Upper lobe of left lung (tissue), 6 donors: ENCODE data around the gene SLC27A5. TPM values are rescaled to one million over a fixed set of nuclear protein-coding genes. Genes with fewer than 3 reads are reported as not detected.

Experiments used
- ATAC-seq, 2 donors: fragments of 200-7000 bp; cut with Tn5 transposase; one replicate each; pipeline ENCODE4 v1.9.1; 2022; ENCODE audit warnings: mild to moderate bottlenecking in 2 of 2, moderate library complexity in 2 of 2; ENCODE audit not compliant: low FRiP score in 2 of 2
- DNase-seq, 2 donors: peaks; one replicate each; pipeline ENCODE4 v3.0.0-alpha.2; 2019 to 2020
- H3K27ac ChIP-seq, 4 donors: fragments of 200-600 bp; sonication (generic); one replicate each; pipeline ENCODE4 v1.5.1; 2016 to 2019
- H3K27me3 ChIP-seq, 4 donors: fragments of 200-600 bp; sonication (generic); one replicate each; pipeline ENCODE4 v1.5.1; 2017 to 2019
- H3K36me3 ChIP-seq, 4 donors: fragments of 200-600 bp; sonication (generic); one replicate each; pipeline ENCODE4 v1.5.1; 2016 to 2019
- H3K4me1 ChIP-seq, 4 donors: fragments of 200-600 bp; sonication (generic); one replicate each; pipeline ENCODE4 v1.5.1; 2018 to 2019
- H3K4me3 ChIP-seq, 4 donors: fragments of 200-600 bp; sonication (generic); one replicate each; pipeline ENCODE4 v1.5.1; 2017 to 2019; ENCODE audit warnings: mild to moderate bottlenecking in 2 of 4, moderate library complexity in 1 of 4
- H3K9me3 ChIP-seq, 4 donors: fragments of 200-600 bp; sonication (generic); one replicate each; pipeline ENCODE4 v1.5.1; 2018 to 2019
- EP300 ChIP-seq, 4 donors: sonication (generic); formaldehyde crosslinking; IDR thresholded peaks; one replicate each; pipeline ENCODE4 v1.5.1; 2017; ENCODE audit warnings: antibody characterized with exemption in 4 of 4, control low read depth in 2 of 4
- POLR2A ChIP-seq, 4 donors: fragments of 450-650 bp; IDR thresholded peaks; one replicate each; pipeline ENCODE4 v1.5.1; 2016 to 2017; ENCODE audit warnings: antibody characterized with exemption in 4 of 4, mild to moderate bottlenecking in 2 of 4
- POLR2AphosphoS5 ChIP-seq, 2 donors: sonication (generic); formaldehyde crosslinking; IDR thresholded peaks; one replicate each; pipeline ENCODE4 v1.5.1; 2017; ENCODE audit warnings: antibody characterized with exemption in 2 of 2
- WGBS, 2 donors: methylation state at CpG; one replicate each; pipeline ENCODE4 v1.1.5; 2017 to 2018; 5-methylcytosine and 5-hydroxymethylcytosine counted together
- total RNA-seq, 6 donors: library from RNA; depleted of rRNA in 4 of 6; stranded (reverse); fragments of >200 nt in 4 of 6; gene quantifications; one replicate each; pipeline versions ENCODE4 v1.1.0 to v1.2.1, GENCODE V29; 2016 to 2021
- TF ChIP-seq, protein P1 (sequence below), 6 experiments: fragments of 450-650 bp in 4 of 6; fragments of 200-600 bp in 2 of 6; sonication (generic) in 2 of 6; IDR thresholded peaks; one replicate each; pipeline ENCODE4 v1.5.1; 2016 to 2019; ENCODE audit warnings: antibody characterized with exemption in 6 of 6
- donor health status: DM: no; HTN: no; CAD: no; lungs with moderate emphysema.
- donor health status: DM: no; HTN: yes; CAD: no; lungs with severe emphysema.

SLC27A5 gene
- total RNA-seq, 6 donors from 2014 or later = 1.6 to 12.2 (median 6.9) TPM

DNA sequence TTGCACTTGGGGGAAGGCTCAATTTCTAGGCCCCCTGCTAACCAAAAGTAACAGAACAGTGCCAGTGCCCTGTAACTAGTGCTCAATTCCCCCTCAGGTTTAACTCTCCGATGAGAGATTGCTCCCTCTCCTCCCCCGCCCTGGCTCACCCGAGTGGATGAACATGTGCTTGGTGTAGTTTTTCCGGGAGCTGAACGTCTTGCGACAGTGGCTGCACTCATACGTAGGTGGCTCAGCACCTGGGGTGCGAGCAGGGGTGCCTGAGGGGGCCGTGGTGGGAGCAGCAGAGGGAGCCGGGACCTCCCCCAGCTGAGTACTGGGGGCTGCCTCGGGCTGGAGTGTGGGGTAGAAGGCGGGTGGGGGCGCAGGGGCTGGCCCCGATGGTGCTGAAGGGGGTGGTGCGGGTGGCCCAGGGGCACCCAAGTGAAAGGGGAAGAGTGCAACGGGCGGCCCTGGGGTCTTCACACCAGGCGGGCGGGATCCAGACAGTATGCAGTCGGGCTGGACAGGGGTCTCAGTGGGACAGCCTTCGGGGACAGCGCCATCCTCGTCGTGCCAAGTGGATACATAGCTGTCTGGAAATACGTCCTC lies 4.5 kb upstream of the SLC27A5 start:
- no peak for TF ChIP-seq EP300 (IDR thresholded peaks at IDR 0.05)
- TF ChIP-seq POLR2AphosphoS5 (IDR thresholded peaks at IDR 0.05) = no peak
- no peak for TF ChIP-seq POLR2A (IDR thresholded peaks at IDR 0.05)
- TF ChIP-seq, protein P1, sequence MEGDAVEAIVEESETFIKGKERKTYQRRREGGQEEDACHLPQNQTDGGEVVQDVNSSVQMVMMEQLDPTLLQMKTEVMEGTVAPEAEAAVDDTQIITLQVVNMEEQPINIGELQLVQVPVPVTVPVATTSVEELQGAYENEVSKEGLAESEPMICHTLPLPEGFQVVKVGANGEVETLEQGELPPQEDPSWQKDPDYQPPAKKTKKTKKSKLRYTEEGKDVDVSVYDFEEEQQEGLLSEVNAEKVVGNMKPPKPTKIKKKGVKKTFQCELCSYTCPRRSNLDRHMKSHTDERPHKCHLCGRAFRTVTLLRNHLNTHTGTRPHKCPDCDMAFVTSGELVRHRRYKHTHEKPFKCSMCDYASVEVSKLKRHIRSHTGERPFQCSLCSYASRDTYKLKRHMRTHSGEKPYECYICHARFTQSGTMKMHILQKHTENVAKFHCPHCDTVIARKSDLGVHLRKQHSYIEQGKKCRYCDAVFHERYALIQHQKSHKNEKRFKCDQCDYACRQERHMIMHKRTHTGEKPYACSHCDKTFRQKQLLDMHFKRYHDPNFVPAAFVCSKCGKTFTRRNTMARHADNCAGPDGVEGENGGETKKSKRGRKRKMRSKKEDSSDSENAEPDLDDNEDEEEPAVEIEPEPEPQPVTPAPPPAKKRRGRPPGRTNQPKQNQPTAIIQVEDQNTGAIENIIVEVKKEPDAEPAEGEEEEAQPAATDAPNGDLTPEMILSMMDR (IDR thresholded peaks at IDR 0.05) = no peak
- H3K27ac ChIP-seq = no peak overlapping the region
- no peaks in the 10 kb centered on the region for H3K27me3 ChIP-seq
- peaks cover 39 to 66% (median 47%) of the 10 kb centered on the region in 4 donors for H3K4me1 ChIP-seq
- DNase-seq (peak in 1 of 2 donors; percentile 77), ATAC-seq (no peak)
- 87 to 90% methylated on average over 24 to 25 of the region's 25 CpGs for WGBS, 2 donors
- peaks cover 7 to 32% (median 16%) of the 10 kb centered on the region in 4 donors for H3K36me3 ChIP-seq
- no peak overlapping the region for H3K4me3 ChIP-seq
- H3K9me3 ChIP-seq = no peaks in the 10 kb centered on the region

DNA sequence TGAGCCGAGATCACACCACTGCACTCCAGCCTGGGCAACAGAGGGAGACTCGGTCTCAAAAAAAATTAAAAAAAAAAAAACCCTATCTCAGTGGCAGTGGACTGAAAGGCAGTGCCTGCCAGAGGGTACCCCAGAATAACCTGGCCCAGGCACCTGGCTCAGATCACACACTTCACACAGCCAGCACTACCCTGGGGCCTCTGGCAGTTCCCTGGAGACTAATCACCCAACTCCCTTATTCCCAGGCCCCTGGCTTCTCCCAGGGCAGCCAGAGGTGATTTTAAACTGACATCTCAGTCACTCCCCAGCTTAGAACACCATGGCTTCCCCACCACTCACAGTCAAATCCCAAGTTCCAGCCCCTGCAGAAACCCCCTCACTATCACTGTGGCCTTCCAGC lies 3.5 kb upstream of the SLC27A5 start:
- Histone ChIP-seq H3K4me3 (no peak overlapping the region), H3K9me3 (no peaks in the 10 kb centered on the region), H3K27me3 (no peaks in the 10 kb centered on the region), H3K27ac (no peak overlapping the region), H3K4me1 (peaks cover 34 to 60% (median 44%) of the 10 kb centered on the region in 4 donors), H3K36me3 (peaks cover 7 to 32% (median 16%) of the 10 kb centered on the region in 4 donors)
- DNase-seq (no peak), ATAC-seq (no peak)
- no peak for TF ChIP-seq EP300 (IDR thresholded peaks at IDR 0.05)
- TF ChIP-seq POLR2A (IDR thresholded peaks at IDR 0.05) = no peak
- TF ChIP-seq, protein P1 (IDR thresholded peaks at IDR 0.05) = no peak
- WGBS, 2 donors = 85 to 96% methylated on average over 2 of the region's 2 CpGs

DNA sequence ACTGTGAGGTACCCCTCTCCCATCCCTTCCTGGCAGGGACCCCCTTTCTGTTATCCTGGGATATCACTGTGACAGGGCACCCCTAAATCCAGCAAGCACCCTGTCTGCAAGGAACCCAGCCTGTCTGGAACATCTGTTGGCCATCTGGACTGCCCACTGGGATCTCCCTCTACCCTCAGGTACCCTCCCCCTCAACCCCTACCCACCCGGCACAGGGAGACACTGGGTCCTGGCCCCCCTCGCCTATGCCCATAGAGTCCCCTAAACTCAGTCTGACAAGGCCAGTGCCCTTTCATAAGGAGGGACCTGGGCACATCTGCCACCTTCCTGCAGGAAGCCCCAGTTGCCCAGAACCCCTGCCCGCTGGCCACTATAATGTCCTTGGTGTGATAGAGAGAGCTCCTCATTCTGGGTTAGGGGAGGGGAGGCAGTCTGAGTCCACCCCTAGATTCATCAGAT lies 2.8 kb upstream of the SLC27A5 start:
- DNase-seq (no peak), ATAC-seq (no peak)
- TF ChIP-seq POLR2AphosphoS5 (IDR thresholded peaks at IDR 0.05) = no peak
- no peak for TF ChIP-seq POLR2A (IDR thresholded peaks at IDR 0.05)
- TF ChIP-seq, protein P1 (IDR thresholded peaks at IDR 0.05) = no peak
- TF ChIP-seq EP300 (IDR thresholded peaks at IDR 0.05) = no peak
- no peaks in the 10 kb centered on the region for H3K27me3 ChIP-seq
- H3K4me3 ChIP-seq = peak overlapping the region in 3 of 4 donors; percentile 41 to 52 (median 51)
- peaks cover 31 to 58% (median 43%) of the 10 kb centered on the region in 4 donors for H3K4me1 ChIP-seq
- no peaks in the 10 kb centered on the region for H3K9me3 ChIP-seq
- WGBS, 2 donors = 64 to 86% methylated on average over 3 of the region's 3 CpGs
- peak overlapping the region; percentile 54 to 79 (median 69) for H3K27ac ChIP-seq
- peaks cover 7 to 32% (median 16%) of the 10 kb centered on the region in 4 donors for H3K36me3 ChIP-seq

DNA sequence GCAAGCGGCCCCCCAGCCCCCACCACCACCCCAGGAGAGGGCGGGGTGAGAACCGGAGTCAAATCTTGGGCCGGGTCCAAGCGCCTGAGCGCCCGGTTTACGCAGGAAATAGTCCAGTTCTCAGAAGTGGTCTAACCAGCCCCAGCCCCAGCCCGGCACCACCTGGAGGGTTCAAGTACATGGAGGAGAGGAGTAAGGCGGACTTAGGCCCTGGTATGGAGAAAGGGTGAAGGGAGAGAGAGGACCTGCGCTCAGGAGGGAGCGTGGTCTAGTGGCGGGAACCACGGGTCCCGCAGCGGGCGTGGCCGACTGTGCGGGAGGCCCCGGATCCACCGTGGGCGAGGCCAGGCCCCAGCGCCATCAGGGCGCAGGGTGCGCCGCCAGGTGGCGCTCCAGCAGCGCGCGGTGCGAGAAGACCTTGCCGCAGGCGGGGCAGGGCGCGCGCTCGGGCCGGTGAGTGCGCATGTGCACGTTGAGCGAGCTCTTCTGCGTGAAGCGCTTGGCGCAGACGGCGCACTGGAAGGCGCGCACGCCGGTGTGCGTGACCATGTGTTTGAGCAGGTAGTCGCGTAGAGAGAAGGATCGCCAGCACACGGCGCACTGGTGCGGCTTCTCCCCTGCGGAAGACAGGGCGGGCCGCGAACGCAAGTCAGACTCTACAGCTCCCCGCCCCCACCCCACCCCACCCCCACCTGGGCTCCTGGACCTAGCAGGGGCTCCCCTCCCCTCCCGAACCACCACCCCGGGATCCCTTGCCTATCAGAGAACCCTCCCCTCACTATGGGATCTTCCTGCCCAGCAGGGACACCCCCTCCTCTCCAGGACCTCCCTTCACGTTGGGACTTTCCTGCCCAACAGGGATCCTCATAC lies 2.1 kb upstream of the SLC27A5 start:
- H3K4me1 ChIP-seq = peaks cover 31 to 55% (median 43%) of the 10 kb centered on the region in 4 donors
- TF ChIP-seq, protein P1 (IDR thresholded peaks at IDR 0.05) = peak; percentile 82 to 99 (median 98)
- TF ChIP-seq EP300 (IDR thresholded peaks at IDR 0.05) (no peak), POLR2AphosphoS5 (IDR thresholded peaks at IDR 0.05) (peak in 1 of 2 donors; percentile 75), POLR2A (IDR thresholded peaks at IDR 0.05) (peak in 1 of 4 donors; percentile 64)
- WGBS, 2 donors = 21 to 23% methylated on average over 12 to 23 of the region's 66 CpGs
- H3K36me3 ChIP-seq = peaks cover 7 to 37% (median 16%) of the 10 kb centered on the region in 4 donors
- H3K27me3 ChIP-seq = no peaks in the 10 kb centered on the region
- peak overlapping the region; percentile 54 to 79 (median 69) for H3K27ac ChIP-seq
- H3K9me3 ChIP-seq = no peaks in the 10 kb centered on the region
- H3K4me3 ChIP-seq = peak overlapping the region in 3 of 4 donors; percentile 41 to 52 (median 51)
- ATAC-seq (peak; percentile 92 to 95), DNase-seq (peak; percentile 92 to 99)
